PFSK-1 (cell line): ENCODE results near the gene RAB11FIP3.

Source experiments
- FOXP2 ChIP-seq: optimal IDR thresholded peaks from 2 replicates; pipeline ENCODE3; 2011; ENCODE audit warnings: borderline replicate concordance, control low read depth, inconsistent platforms; ENCODE audit not compliant: insufficient read depth; ENCODE audit errors: extremely low read length, extremely low read depth
- POLR2AphosphoS5 ChIP-seq: IDR thresholded peaks from 2 replicates; pipeline ENCODE4 v1.6.1; 2012; ENCODE audit warnings: low read depth, mild to moderate bottlenecking, control low read depth, low read length, moderate library complexity
- REST ChIP-seq, 2 experiments: IDR thresholded peaks; 2 replicates each; pipeline versions ENCODE4 v1.6.1 to v1.8.0; 2011 to 2012; ENCODE audit warnings: low read depth in 2 of 2, low read length in 2 of 2, control low read depth in 1 of 2, inconsistent platforms in 1 of 2, mild to moderate bottlenecking in 1 of 2, moderate library complexity in 1 of 2; ENCODE audit not compliant: insufficient read depth in 1 of 2
- SIN3A ChIP-seq: IDR thresholded peaks from 2 replicates; pipeline ENCODE4 v1.6.1; 2012; ENCODE audit warnings: mild to moderate bottlenecking, low read length, moderate library complexity, borderline replicate concordance; ENCODE audit not compliant: insufficient read depth
- TAF1 ChIP-seq: IDR thresholded peaks from 2 replicates; pipeline ENCODE4 v1.6.1; 2012; ENCODE audit warnings: low read length, control low read depth, borderline replicate concordance; ENCODE audit not compliant: insufficient read depth

The RAB11FIP3 gene

GRCh38 chr16:544517-544916 lies 119.1 kb downstream of the RAB11FIP3 start:
- TF ChIP-seq REST (IDR thresholded peaks at IDR 0.05; ENCODE audit: insufficient read depth in 1 of 2, low read depth in 2 of 2, low read length in 2 of 2) (no peak), FOXP2 (no peak), POLR2AphosphoS5 (no peak), TAF1 (no peak), SIN3A (no peak)

- TF ChIP-seq TAF1 (no peak), REST (IDR thresholded peaks at IDR 0.05; ENCODE audit: insufficient read depth in 1 of 2, low read depth in 2 of 2, low read length in 2 of 2) (no peak), FOXP2 (no peak), POLR2AphosphoS5 (no peak), SIN3A (no peak)
Measured at GRCh38 chr16:546909-547770, 121.7 kb downstream of the RAB11FIP3 start.

GRCh38 chr16:548586-548985 lies 123.1 kb downstream of the RAB11FIP3 start:
- no peak for TF ChIP-seq REST (IDR thresholded peaks at IDR 0.05; ENCODE audit: insufficient read depth in 1 of 2, low read depth in 2 of 2, low read length in 2 of 2)
- no peak for TF ChIP-seq TAF1
- no peak for TF ChIP-seq FOXP2
- no peak for TF ChIP-seq POLR2AphosphoS5
- no peak for TF ChIP-seq SIN3A

- TF ChIP-seq SIN3A: no peak
- TF ChIP-seq FOXP2: no peak
- TF ChIP-seq REST (IDR thresholded peaks at IDR 0.05; ENCODE audit: insufficient read depth in 1 of 2, low read depth in 2 of 2, low read length in 2 of 2): no peak
- no peak for TF ChIP-seq POLR2AphosphoS5
- TF ChIP-seq TAF1: no peak
Measured at GRCh38 chr16:549544-550263, 124.3 kb downstream of the RAB11FIP3 start.
